Naive thymus-derived CD4-positive, alpha-beta T cell (primary cell): Measurements from ENCODE around the gene SLC12A9. TPM values are rescaled to one million over a fixed set of nuclear protein-coding genes. Genes with fewer than 3 reads are reported as not detected.

Source experiments
- ATAC-seq: fragments of 150-1000 bp; cut with Tn5 transposase; 2 replicates; pipeline ENCODE4 v1.10.0; 2021; ENCODE audit warnings: mild to moderate bottlenecking, moderate library complexity
- CTCF ChIA-PET: fragments of 350-600 bp; sonication (Branson Sonifier 250); formaldehyde crosslinking; loops from one replicate; lab custom pipeline; 2021; ENCODE audit warnings: antibody characterized with exemption; lab: Charles Lee
- POLR2A ChIA-PET: fragments of 350-600 bp; sonication (Branson Sonifier 250); formaldehyde crosslinking; loops from one replicate; lab custom pipeline; 2021; ENCODE audit warnings: antibody characterized with exemption, inconsistent platforms; lab: Charles Lee
- DNase-seq, 9 donors: peaks; one replicate each; pipeline versions ENCODE4 v3.0.0 to v3.0.0-alpha.2; 2020 to 2022; ENCODE audit warnings: mixed read lengths in 1 of 9
- H3K27ac ChIP-seq: one replicate; pipeline ENCODE4 v1.7.0; 2013; ENCODE audit warnings: mild to moderate bottlenecking, low read depth, low read length, moderate library complexity
- H3K27me3 ChIP-seq, 2 donors: one replicate each; pipeline ENCODE4 v1.7.0; 2013; ENCODE audit warnings: low read length in 2 of 2, mild to moderate bottlenecking in 2 of 2, moderate library complexity in 2 of 2; ENCODE audit not compliant: control insufficient read depth in 2 of 2, insufficient read depth in 2 of 2
- H3K36me3 ChIP-seq, 3 experiments: 1 replicate in 2 of 3; 2 replicates in 1 of 3; pipeline ENCODE4 v1.7.0; 2013; ENCODE audit warnings: low read length in 3 of 3, mild to moderate bottlenecking in 3 of 3, moderate library complexity in 1 of 3; ENCODE audit not compliant: insufficient read depth in 3 of 3, control insufficient read depth in 2 of 3
- H3K4me1 ChIP-seq, 2 donors: one replicate each; pipeline ENCODE4 v1.7.0; 2013; ENCODE audit warnings: low read length in 2 of 2, mild to moderate bottlenecking in 2 of 2, moderate library complexity in 1 of 2; ENCODE audit not compliant: control insufficient read depth in 2 of 2, insufficient read depth in 2 of 2
- H3K4me3 ChIP-seq: 2 replicates; pipeline ENCODE4 v1.7.0; 2013; ENCODE audit warnings: mild to moderate bottlenecking, low read length
- H3K9me3 ChIP-seq, 3 experiments: 1 replicate in 2 of 3; 2 replicates in 1 of 3; pipeline ENCODE4 v1.7.0; 2013; ENCODE audit warnings: low read length in 3 of 3; ENCODE audit not compliant: control insufficient read depth in 2 of 3
- H3K27ac Mint-ChIP-seq, 9 donors: one replicate each; pipeline ENCODE4 v1.8.0; 2020 to 2022; ENCODE audit warnings: mixed read lengths in 9 of 9, mild to moderate bottlenecking in 8 of 9, moderate library complexity in 5 of 9, inconsistent platforms in 2 of 9
- H3K27me3 Mint-ChIP-seq, 5 donors: one replicate each; pipeline ENCODE4 v1.8.0; 2021 to 2022; ENCODE audit warnings: mixed read lengths in 5 of 5, mild to moderate bottlenecking in 1 of 5
- H3K36me3 Mint-ChIP-seq, 5 donors: one replicate each; pipeline ENCODE4 v1.8.0; 2020 to 2022; ENCODE audit warnings: mixed read lengths in 5 of 5, mild to moderate bottlenecking in 3 of 5, inconsistent platforms in 1 of 5
- H3K4me1 Mint-ChIP-seq, 7 donors: one replicate each; pipeline ENCODE4 v1.8.0; 2020 to 2022; ENCODE audit warnings: mixed read lengths in 7 of 7, mild to moderate bottlenecking in 3 of 7, inconsistent platforms in 1 of 7
- H3K4me3 Mint-ChIP-seq, 10 donors: one replicate each; pipeline ENCODE4 v1.8.0; 2020 to 2022; ENCODE audit warnings: mild to moderate bottlenecking in 10 of 10, mixed read lengths in 10 of 10, moderate library complexity in 6 of 10, inconsistent platforms in 2 of 10
- H3K9me3 Mint-ChIP-seq, 11 donors: one replicate each; pipeline ENCODE4 v1.8.0; 2020 to 2022; ENCODE audit warnings: mixed read lengths in 11 of 11, mild to moderate bottlenecking in 4 of 11, inconsistent platforms in 1 of 11, moderate library complexity in 1 of 11
- intact Hi-C, 2 donors: fragments of 100-400 bp; cut with micrococcal nuclease; formaldehyde crosslinking; loops; one replicate each; pipeline ENCODE4 v1.15.1; 2023
- polyA plus RNA-seq, 2 donors: library from polyadenylated mRNA; unstranded; fragments of 300-500 nt; fragmentation: Illumina TruSeq; gene quantifications; one replicate each; pipeline ENCODE4 v1.2.3, GENCODE V29; 2021
- total RNA-seq, 6 experiments: library from RNA in 5 of 6; stranded (reverse) in 5 of 6; gene quantifications; 1 replicate in 5 of 6; 2 replicates in 1 of 6; pipeline ENCODE4 v1.2.3 and lab custom pipeline; 2021 to 2026

Gene SLC12A9
- total and polyA plus RNA-seq, 7 experiments from 2014 or later: 5.0 to 78.6 (median 58.3) TPM

- Histone ChIP-seq H3K4me3 (peak within 1 kb of the TSS; percentile 47), H3K9me3 (no peaks in the 10 kb centered on the region), H3K4me1 (peaks cover 10 to 13% of the 10 kb centered on the region in 2 donors), H3K36me3 (no peaks in the 10 kb centered on the region), H3K27ac (no peak within 1 kb of the TSS), H3K27me3 (peaks cover 8 to 10% of the 10 kb centered on the region in 2 donors)
- ChIA-PET POLR2A (no interaction called here), CTCF (no interaction called here)
- H3K9me3 Mint-ChIP-seq: peaks cover 0 to 2% (median 0%) of the 10 kb centered on the region in 11 donors
- DNase-seq: peak in 1 of 9 donors; percentile 34
- peaks cover 7 to 22% (median 13%) of the 10 kb centered on the region in 7 donors for H3K4me1 Mint-ChIP-seq
- H3K27me3 Mint-ChIP-seq: peaks cover 40 to 59% (median 46%) of the 10 kb centered on the region in 5 donors
- no peaks in the 10 kb centered on the region for H3K36me3 Mint-ChIP-seq
- ATAC-seq: peak; percentile 18
- peak within 1 kb of the TSS in 8 of 9 donors; percentile 16 to 74 (median 46) for H3K27ac Mint-ChIP-seq
- intact Hi-C loops: loop anchor here (1.0 to 5.0 kb wide), 6 partner anchors 72 to 387 kb away; partner anchors contain the start of gene MUC12 (in 1 of the 2)
- H3K4me3 Mint-ChIP-seq: peak within 1 kb of the TSS; percentile 81 to 95 (median 86)
Measured at GRCh38 chr7:100895701-100895955, 43.1 kb downstream of the SLC12A9 start, which contains the start of gene ACHE. TSS of gene ACHE (minus strand) at chr7:100895888. CDS start at chr7:100894232, 1,656 bp downstream.

- intact Hi-C loops: loop anchor here (1.0 to 5.0 kb wide), 6 partner anchors 71 to 387 kb away; partner anchors contain the start of gene MUC12 (in 1 of the 2)
- Histone ChIP-seq H3K36me3 (no peaks in the 10 kb centered on the region), H3K9me3 (no peaks in the 10 kb centered on the region), H3K27ac (no peak overlapping the region), H3K4me3 (peak overlapping the region; percentile 28), H3K27me3 (peaks cover 8 to 10% of the 10 kb centered on the region in 2 donors), H3K4me1 (peaks cover 8 to 11% of the 10 kb centered on the region in 2 donors)
- H3K27me3 Mint-ChIP-seq: peaks cover 45 to 59% (median 48%) of the 10 kb centered on the region in 5 donors
- peaks cover 0 to 2% (median 0%) of the 10 kb centered on the region in 11 donors for H3K9me3 Mint-ChIP-seq
- peak; percentile 21 for ATAC-seq
- ChIA-PET CTCF (interaction anchor here (1.8 kb wide), 1 partner anchor 163 kb away, joined by 7 read pairs; no protein-coding TSS in a partner anchor), POLR2A (no interaction called here)
- peak in 2 of 9 donors; percentile 28 to 32 for DNase-seq
- peaks cover 6 to 20% (median 11%) of the 10 kb centered on the region in 7 donors for H3K4me1 Mint-ChIP-seq
- no peaks in the 10 kb centered on the region for H3K36me3 Mint-ChIP-seq
- peak overlapping the region; percentile 81 to 95 (median 86) for H3K4me3 Mint-ChIP-seq
- H3K27ac Mint-ChIP-seq: peak overlapping the region in 8 of 9 donors; percentile 16 to 74 (median 46)
Measured at GRCh38 chr7:100895956-100896731, 43.6 kb downstream of the SLC12A9 start.

- no peaks in the 10 kb centered on the region for H3K36me3 ChIP-seq
- CTCF ChIA-PET: interaction anchor here (1.8 kb wide), 1 partner anchor 162 kb away, joined by 7 read pairs; no protein-coding TSS in a partner anchor
- H3K4me3 ChIP-seq: peak overlapping the region; percentile 28
- H3K9me3 ChIP-seq: no peaks in the 10 kb centered on the region
- H3K9me3 Mint-ChIP-seq: peaks cover 0 to 1% (median 0%) of the 10 kb centered on the region in 11 donors
- H3K4me1 ChIP-seq: peaks cover 8 to 11% of the 10 kb centered on the region in 2 donors
- peaks cover 8 to 10% of the 10 kb centered on the region in 2 donors for H3K27me3 ChIP-seq
- no peak overlapping the region for H3K27ac Mint-ChIP-seq
- H3K4me3 Mint-ChIP-seq: peak overlapping the region; percentile 45 to 95 (median 82)
- peaks cover 39 to 51% (median 43%) of the 10 kb centered on the region in 5 donors for H3K27me3 Mint-ChIP-seq
- POLR2A ChIA-PET: no interaction called here
- H3K4me1 Mint-ChIP-seq: peaks cover 0 to 13% (median 7%) of the 10 kb centered on the region in 7 donors
- peak in 8 of 9 donors; percentile 36 to 74 (median 52) for DNase-seq
- peak; percentile 69 for ATAC-seq
- no peak overlapping the region for H3K27ac ChIP-seq
- intact Hi-C loops: loop anchor here (1.0 to 5.0 kb wide), 3 partner anchors 70 to 180 kb away; partner anchors contain the start of gene MUC12 (in 1 of the 2)
- no peaks in the 10 kb centered on the region for H3K36me3 Mint-ChIP-seq
Measured at GRCh38 chr7:100896732-100897608, 44.5 kb downstream of the SLC12A9 start.

GRCh38 chr7:100897772-100898454 lies 45.4 kb downstream of the SLC12A9 start:
- H3K9me3 ChIP-seq: no peaks in the 10 kb centered on the region
- ATAC-seq: no peak
- peak overlapping the region; percentile 30 to 79 (median 68) for H3K4me3 Mint-ChIP-seq
- H3K4me3 ChIP-seq: no peak overlapping the region
- no peaks in the 10 kb centered on the region for H3K9me3 Mint-ChIP-seq
- no peaks in the 10 kb centered on the region for H3K36me3 ChIP-seq
- peaks cover 31 to 42% (median 35%) of the 10 kb centered on the region in 5 donors for H3K27me3 Mint-ChIP-seq
- H3K4me1 ChIP-seq: peaks cover 8 to 11% of the 10 kb centered on the region in 2 donors
- CTCF ChIA-PET: interaction anchor here (0.6 to 1.8 kb wide), 4 partner anchors 16 to 299 kb away, joined by 3 to 7 read pairs (median 4); no protein-coding TSS in a partner anchor
- peaks cover 8 to 10% of the 10 kb centered on the region in 2 donors for H3K27me3 ChIP-seq
- no peak overlapping the region for H3K27ac ChIP-seq
- H3K27ac Mint-ChIP-seq: no peak overlapping the region
- DNase-seq: no peak
- intact Hi-C loops: loop anchor here (1.0 to 5.0 kb wide), 3 partner anchors 69 to 179 kb away; partner anchors contain the start of gene MUC12 (in 1 of the 2)
- peaks cover 0 to 13% (median 7%) of the 10 kb centered on the region in 7 donors for H3K4me1 Mint-ChIP-seq
- POLR2A ChIA-PET: no interaction called here
- H3K36me3 Mint-ChIP-seq: no peaks in the 10 kb centered on the region

GRCh38 chr7:100899432-100899831 lies 46.9 kb downstream of the SLC12A9 start:
- POLR2A ChIA-PET: no interaction called here
- H3K36me3 Mint-ChIP-seq: no peaks in the 10 kb centered on the region
- Histone ChIP-seq H3K36me3 (no peaks in the 10 kb centered on the region), H3K27me3 (peaks cover 8 to 10% of the 10 kb centered on the region in 2 donors), H3K4me3 (no peak overlapping the region), H3K27ac (no peak overlapping the region), H3K9me3 (no peaks in the 10 kb centered on the region), H3K4me1 (peaks cover 8 to 11% of the 10 kb centered on the region in 2 donors)
- peaks cover 0 to 13% (median 7%) of the 10 kb centered on the region in 7 donors for H3K4me1 Mint-ChIP-seq
- ATAC-seq (no peak), DNase-seq (no peak)
- no peak overlapping the region for H3K27ac Mint-ChIP-seq
- no peaks in the 10 kb centered on the region for H3K9me3 Mint-ChIP-seq
- CTCF ChIA-PET: interaction anchor here (0.7 to 1.5 kb wide), 4 partner anchors 157 to 189 kb away, joined by 3 to 6 read pairs (median 4); no protein-coding TSS in a partner anchor
- peaks cover 23 to 34% (median 31%) of the 10 kb centered on the region in 5 donors for H3K27me3 Mint-ChIP-seq
- intact Hi-C loops: loop anchor here in 1 of 2 donors (5.0 kb wide), 2 partner anchors 68 to 178 kb away; partner anchors contain the start of gene MUC12
- no peak overlapping the region for H3K4me3 Mint-ChIP-seq
